NCI-H187 treated with DMSO at 0.1 percent for 48 hours (cell line): ENCODE data around the gene SNX30.

Experiments used
- DNase-seq: peaks from one replicate; lab custom pipeline; 2025; lab: John Stamatoyannopoulos, UW

Gene SNX30

DNA sequence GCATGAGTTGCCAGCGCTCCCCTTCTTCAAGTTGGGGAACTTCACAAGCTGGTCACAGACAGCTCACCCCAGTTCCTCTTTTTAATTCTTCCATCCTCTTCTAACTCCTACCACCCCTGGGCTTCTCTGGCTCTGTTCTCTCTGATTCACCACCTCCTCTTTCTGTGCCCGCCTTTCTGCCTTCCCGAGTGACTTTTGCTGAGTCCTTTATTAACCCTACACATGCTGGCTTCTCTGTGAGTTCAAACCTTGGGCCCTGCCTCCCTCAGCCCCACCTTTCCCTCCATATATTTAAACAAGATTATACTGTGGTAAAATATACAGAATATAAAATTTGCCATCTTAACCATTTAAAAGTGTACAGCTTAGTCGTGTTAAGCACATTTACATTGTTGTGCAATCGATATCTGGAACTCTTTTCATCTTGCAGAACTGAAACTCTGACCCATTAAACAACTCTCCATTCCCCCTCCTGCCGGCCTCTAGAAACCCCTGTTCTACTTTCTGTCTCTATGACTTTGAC is 108.1 kb downstream of the SNX30 start:
- DNase-seq: no peak

DNA sequence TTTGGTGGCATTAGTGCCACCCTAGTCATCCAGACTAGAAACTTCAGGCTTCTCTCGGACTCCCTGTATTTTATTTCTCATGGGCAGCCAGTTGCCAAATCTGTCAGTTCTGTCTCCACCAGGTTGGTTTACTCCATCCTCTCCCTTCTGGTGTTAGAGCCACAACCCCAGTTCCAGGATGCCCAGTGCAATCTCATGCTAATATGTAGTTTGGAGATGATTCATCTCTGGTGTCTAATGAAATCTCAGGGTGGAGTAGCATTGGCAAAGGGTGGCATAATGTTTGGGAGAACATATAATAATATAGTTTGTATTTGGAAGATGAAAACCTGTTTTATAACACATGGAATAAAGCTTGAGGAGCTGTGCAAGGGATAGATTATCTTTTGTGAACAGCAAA is 109.9 kb downstream of the SNX30 start:
- DNase-seq: no peak

DNA sequence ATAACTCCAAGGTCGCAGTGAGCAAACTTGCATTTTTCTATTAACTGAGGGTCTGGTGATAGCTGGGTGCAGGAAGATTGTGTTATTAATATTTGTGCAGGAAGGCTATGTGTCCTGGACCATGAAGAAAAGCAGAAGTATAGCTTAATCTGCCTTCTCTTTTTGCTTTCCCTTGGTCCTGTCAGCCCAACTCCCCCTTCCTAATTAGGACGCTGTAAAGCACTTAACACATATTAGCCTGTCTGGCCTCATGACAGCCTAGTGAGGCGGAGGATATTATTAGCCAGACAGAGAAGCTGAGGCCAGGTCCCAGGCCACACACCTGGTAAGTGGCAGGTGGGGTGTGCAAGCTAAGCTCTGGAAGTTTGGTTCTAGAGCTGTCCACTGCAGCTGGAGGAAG is 110.6 kb downstream of the SNX30 start:
- DNase-seq: no peak

DNA sequence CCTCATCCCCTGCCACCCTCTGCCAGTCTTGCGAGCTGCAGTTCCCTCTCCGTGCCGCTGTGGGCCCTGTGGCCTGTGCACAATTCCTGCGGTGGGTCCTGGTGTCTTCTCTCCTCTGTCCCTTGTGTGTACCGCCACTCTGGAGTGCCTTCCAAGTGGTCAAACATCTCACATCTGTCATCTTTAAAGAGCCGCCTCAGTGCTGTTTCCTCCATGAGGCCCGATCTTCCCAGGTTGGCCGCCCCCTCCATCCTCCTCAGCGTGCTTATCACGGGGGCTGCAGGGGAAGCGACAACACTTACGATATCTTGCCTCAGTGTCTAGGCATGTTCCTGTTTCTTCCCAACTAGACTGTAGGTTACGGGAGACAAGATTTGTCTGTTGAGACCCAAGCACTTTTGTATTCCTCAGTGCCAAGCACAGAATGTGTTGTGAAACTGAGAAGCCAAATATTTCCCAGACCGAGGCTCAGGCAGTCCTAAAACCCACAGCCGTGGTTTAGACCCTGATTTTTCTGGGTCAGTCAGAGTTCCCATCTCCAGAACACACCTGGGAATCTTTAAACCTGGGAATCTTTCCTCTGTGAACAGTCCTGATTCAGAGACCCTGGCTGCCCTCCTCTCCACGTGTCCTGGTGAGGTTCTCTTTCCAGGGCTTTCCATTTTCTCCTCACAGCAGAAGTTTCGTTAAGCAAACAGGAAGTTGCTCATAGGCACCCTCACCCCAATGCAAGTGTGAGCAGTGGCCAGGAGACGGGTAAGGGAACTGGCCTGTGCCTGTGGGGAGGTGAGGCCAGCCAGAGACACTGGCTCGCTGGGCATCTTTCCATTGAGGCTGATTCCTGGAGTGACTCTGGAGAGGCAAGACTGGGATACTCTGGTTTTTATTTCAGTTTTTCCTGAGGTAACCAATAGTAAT is 111.3 kb downstream of the SNX30 start:
- DNase-seq: no peak

DNA sequence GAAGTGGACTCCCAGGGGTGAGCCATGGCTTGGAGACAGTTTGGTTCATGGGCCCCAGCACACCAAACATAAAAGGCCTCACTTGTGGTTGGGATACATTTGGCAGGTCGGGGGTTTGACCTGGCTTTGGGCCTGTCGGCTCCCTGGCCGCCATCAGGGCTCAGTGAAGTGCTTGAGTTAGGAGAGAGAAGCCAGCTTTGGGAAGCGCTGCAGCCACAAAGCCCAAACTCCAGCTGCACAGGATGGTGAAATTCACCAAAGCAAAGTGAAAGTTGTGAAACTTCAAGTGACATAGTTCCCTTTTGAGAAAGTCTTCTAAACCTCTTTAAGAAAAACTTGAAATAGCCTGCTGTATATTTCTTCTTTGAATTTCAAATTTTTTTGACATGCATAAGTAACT is 112.7 kb downstream of the SNX30 start:
- no peak for DNase-seq

DNA sequence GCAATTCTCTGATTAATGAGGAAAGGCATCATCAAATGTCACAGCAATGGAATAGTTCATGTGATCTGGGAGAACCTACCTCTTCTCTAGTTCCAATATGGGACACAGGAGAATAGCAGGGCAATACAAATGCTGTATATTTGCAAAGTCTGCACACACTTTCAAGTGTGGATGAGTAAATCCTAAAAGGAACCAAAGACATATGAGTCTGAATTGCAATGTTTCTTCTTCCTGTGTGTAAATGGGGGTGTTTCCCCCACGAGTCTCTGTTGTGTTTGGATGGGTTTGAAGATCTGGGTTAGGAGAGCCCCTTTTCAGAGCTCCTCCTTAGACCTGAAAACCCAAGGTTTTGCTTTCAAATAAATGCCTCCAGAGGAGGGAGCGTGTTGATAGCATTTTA is 113.2 kb downstream of the SNX30 start:
- DNase-seq: no peak

DNA sequence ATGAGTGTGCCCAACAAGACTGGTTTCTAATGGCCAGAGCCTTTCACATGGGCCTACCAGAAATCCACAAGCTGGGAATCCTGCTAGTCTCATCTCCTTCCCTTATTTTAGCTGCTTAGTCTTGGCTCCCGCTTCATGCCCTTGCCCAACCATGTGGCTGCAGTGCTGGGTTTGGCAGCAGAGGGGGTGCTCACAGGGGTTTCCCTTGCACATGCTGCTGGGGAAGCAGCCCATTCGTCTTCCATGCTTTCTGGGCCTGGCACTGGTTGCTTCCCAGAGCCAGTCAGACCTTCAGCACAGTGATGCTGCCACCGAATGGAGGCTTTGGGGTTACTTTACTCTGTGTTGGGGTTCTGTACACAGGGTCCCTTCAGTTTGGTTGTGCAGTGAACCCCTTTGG is 113.8 kb downstream of the SNX30 start:
- no peak for DNase-seq

DNA sequence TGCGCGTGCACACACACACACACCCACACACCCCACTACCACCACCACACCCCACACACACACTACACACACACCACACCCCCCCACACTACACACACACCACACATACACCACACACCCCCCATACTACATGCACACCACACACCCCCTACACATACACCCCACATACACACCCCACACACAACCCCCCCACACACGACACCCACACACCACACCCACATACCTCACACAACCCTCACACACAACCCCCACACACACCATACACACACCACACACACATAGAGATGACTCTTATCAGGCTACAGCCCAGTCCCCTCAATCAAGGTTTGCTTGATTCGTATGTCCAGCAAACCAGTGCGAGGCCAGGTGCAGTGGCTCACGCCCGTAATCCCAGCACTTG is 114.4 kb downstream of the SNX30 start:
- no peak for DNase-seq

DNA sequence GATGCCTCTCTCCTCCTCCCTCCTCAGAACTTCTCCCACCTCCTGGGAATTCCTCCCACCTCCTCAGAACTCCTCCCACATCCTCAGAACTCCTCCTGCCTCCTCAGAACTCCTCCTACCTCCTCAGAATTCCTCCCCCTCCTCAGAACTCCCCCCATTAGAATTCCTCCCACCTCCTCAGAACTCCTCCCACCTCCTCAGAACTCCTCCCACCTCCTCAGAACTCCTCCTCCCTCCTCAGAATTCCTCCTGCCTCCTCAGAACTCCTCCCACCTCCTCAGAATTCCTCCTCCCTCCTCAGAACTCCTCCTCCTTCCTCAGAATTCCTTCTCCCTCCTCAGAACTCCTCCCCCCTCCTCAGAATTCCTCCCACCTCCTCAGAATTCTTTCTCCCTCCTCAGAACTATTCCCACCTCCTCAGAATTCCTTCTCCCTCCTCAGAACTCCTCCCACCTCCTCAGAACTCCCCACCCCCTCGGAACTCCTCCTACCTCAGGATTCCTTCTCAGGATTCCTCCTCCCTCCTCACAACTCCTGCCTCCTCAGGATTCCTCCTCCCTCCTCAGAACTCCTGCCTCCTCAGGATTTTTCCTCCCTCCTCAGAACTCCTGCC is 116.2 kb downstream of the SNX30 start:
- DNase-seq: no peak

DNA sequence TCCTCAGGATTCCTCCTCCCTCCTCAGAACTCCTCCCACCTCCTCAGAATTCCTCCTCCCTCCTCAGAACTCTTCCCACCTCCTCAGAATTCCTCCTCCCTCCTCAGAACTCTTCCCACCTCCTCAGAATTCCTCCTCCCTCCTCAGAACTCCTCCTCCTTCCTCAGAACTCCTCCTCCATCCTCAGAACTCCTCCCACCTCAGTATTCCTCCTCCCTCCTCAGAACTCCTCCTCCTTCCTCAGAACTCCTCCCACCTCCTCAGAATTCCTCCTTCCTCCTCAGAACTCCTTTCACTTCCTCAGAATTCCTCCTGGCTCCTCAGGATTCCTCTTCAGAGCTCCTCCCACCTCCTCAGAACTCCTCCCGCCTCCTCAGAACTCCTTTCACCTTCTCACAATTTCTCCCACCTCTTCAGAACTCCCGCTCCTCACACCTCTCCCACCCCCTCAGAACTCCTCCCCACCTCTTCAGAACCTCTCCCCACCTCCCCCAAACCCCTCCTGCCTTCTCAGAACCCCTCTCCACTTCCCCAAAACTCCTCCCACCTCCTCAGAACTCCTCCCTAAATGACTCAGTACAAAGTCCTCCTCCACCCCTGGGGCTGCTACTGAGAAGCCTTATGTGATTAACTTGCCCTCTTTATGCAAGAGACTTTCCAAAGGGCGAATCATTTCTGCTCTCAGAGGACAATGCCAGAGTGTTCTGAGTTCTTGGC is 116.9 kb downstream of the SNX30 start:
- DNase-seq: no peak

DNA sequence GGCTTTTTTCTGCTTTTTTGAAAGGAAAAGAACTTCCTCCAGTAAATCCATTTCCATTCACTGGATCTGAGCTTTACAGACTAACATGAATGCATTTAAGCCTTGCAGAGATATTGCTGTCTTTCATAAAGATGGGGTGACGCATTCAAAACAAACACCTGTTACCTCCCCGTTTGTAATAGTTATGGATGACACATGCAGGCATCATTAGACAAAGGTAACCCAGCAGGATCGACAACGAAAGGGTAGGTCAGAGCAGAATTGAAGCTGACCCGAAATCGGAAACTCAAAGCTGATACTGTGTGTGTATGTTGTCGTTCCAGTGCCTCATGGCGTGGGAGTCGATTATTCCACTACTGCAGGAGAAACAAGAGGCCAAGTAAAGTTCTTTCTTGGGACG is 117.9 kb downstream of the SNX30 start:
- DNase-seq: no peak

DNA sequence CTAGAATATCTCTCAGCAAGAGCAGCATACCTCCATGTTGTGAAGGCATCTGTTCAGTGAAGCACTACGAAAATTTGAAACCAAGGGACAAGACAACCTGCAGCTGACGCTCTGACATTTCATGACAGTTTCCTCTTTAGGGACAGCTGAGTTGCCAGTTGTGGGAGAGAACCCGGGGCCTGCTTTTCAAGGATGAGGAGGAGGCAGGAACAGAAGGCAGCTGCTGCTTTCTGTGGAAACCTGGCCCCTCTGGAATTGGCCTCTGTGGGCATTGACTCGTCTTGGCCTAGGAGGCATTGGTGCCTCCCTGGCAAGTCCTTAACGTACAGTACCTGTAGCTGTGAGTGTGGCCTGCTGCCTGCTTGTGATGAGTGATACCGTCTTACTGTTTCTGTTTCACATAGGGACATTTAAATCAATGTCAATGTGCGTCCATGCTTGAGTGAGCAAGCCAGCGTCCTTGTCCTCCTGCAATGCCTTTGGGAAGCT is 118.5 kb downstream of the SNX30 start:
- no peak for DNase-seq

DNA sequence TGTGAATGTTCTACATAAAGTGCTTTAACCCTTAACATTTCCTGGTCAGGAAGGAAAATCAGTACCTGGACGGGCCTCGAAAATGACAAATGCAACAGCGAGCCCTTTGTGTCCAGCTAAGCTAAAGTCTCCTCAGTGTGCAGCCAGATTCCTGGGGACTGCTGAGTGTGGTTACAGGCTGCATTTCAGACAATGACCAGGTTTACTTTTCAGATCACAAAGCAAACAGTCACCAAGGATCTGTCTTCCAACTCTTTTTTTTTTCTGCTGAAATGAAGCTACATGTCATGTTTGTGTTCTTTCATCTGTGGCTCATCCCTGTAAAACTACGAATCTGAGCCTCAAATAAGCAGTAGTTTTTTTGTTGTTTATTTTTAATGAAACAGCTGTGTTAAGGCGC is 119.4 kb downstream of the SNX30 start:
- no peak for DNase-seq

DNA sequence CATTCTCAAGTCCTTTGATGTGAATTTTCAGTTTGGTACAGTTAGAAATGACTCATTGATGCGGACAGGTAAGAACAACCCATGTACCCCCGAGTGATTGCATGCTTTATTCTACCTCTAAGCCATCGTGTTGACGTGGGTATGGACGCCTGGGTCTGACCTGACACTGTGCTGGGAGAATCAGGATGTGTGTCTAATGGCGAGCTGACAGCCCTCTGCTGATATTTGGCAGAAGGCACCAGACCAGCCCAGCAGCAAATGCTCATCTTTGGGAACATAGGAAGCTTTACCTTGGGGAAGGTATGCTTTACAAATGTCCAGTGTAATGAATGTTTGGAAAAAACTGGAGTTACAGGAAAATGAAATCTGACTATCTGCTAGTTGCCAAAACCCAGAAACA is 120.0 kb downstream of the SNX30 start:
- no peak for DNase-seq

DNA sequence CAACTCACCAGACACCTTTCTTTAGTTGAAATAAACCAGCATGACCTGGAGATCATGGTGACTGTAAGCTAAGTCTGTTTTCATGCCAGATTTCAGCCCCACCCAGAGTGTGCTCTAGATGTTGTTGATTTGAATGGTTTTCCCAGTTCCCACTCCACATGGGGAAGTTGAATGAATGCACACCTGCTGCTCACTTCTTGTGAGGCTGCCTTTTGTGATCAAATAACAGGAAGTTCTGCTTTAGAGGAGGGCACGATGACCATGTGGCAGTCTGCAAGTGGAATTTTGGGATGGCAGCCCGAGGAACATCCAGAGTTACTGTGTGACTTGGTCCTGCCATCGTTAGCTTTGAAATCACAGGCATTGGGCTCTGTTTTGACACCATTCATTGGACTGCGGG is 121.5 kb downstream of the SNX30 start:
- DNase-seq: no peak

DNA sequence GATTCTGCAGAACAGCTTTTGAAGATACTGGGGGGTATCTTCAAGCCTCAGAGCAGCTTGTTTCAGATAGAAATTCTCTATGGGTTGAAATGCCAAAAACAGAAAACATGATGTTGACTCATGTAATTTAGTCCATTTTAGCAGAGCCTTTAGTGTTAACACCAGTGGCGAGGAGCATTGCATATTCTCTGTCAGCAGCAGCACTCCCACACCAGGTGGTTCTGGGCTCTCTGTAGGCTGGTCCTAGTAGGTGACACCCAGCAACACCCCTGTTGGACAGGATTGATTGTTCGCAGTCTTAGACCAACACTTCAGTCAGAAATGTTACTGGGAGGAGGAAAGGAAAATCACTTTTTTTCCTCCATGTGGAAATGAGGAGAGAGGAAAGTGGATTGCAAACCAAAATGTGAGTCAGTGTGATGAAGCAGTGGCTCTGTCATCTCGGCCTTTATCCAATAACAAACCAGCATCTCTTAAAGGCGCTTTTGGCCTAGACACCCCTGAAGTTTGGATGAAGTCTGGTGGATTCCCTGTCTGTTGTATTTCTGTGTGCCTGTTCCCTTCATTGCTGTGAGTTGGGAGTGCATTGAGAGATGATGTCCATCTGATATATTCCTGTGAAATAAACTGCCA is 123.3 kb downstream of the SNX30 start:
- DNase-seq: no peak

DNA sequence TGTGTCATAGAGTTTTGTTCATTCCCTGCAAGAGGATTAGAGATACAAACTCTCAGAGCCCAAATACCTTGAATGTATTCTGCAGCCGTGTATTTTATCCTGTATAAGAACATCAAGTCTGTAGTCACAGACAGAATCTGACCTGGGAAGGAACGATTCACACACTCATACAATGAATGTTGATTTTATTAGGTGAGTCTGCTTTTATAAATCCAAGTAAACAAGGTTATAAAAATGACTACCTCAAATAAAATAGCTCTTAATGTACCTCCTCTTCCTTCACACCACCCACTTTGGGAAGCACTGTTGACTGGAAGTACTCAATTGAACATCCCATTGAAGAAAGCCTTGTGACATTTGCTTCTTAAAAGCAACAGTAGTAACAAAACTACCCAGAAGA is 128.2 kb downstream of the SNX30 start:
- no peak for DNase-seq

DNA sequence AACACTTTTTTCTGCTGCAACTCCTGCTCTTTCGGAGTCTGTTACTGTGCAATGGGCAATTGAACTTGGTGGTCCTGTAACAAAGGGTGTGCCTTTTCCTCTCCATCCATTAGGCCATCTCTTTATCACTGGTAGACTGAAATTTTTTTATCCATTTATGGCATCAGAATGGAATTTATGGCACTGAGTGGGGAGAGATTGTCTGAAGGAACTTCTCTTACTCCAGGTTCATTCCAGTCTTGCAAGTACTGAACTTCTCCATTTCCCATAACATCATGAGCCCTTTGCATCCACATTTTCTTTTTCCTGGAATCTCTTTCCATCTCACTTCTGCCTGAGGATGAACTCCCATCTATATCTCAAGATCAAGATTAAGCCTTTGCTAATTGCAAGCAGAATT is 130.1 kb downstream of the SNX30 start:
- no peak for DNase-seq

DNA sequence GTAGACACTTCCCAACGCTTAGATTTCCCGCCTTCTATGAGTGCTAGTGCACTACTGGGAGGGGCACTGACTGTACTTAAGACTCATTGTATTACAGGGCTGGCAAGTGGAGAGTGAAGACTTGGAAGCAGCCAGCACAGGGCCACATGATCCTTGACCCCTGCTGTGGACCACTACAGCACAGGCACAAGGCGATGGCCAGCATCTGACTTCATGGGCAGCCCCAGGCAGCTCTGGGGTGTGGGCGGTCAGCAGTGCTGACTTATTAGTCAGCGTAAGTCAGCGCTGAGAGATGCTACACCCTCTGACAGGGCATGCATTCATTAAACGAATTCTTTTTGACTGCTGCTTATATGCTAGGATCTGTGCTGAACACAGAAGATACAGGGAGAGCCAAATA is 130.8 kb downstream of the SNX30 start:
- no peak for DNase-seq

DNA sequence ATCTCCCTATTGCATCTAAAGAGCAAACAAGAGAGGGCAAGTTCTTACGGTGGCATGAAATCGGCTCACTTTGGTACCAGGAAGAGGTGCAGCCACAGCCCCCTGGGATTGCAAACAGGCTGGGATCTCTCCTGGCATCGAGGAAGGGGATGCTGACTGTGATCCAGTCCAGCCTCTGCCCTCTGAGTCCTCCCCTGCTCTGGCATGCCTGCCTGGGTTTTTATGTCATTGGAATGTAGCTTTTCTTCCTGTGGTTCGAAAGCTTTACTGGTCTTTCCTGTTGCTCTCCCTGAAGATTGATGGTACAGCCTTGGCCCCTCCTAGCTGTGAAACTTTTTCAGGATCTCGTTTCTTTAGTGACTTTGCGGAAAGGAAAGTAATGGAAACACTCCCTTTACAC is 133.5 kb downstream of the SNX30 start:
- no peak for DNase-seq

DNA sequence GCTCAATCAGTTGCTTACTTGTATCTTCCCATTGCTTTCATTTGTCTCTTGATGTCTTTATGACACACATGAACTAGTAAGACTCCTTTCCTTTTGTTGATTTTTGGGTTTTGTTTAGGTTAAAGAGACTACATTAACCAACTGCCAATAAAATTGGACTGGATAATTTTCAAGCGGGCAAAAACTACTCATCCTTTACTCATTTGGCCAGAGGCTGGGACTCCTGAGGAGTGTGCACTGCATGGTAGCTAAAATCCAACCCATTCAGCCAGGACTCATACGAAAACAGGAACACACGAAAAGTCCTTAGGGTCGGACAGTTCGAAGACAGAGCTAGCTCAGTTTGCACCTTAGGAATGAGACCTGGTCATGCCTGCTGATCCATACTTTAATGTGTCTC is 134.2 kb downstream of the SNX30 start:
- DNase-seq: no peak

DNA sequence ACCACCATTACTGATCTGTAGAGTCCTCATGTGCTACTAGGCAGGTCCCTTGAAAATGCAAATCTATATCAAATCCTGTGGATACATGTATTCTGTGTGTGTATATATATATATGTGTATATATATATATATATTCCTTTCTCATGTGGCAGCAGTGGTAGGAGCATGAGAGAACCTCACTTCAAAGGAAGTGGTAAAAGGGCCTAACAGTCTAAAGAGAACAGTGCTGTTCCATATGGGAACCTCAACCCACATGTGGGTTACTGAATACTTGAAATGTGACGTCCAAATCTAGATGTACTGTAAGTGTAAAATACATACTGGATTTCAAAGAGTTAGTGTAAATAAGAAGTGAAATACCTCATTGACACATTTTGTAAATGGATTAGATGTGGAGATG is 134.8 kb downstream of the SNX30 start:
- no peak for DNase-seq
